Measurements from ENCODE around the gene RNLS.

RNLS gene

DNA sequence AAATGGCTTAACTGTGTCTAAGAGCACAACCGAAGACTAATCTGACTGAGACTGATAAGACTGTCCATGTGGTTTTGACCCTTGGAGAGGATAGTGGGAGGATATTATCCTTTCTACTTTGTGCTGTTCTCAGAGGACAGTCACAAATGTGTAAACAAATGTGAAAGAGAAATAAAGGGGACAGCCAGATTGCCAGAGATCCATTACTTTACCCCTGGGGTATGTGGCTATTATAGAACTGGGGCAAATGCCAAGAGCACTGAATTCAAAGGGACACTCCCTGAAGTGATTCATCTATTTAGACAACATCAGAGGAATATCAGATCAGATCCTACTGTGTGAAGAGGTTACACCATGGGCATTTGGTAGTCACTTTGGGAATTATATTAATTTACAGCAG, 154.7 kb downstream of the RNLS start:
- DNase-seq (ENCODE audit: low read depth) = no peak

- no peak for DNase-seq (ENCODE audit: low read depth)
Measured at GRCh38 chr10:88427024-88427423, 156.1 kb downstream of the RNLS start.

DNA sequence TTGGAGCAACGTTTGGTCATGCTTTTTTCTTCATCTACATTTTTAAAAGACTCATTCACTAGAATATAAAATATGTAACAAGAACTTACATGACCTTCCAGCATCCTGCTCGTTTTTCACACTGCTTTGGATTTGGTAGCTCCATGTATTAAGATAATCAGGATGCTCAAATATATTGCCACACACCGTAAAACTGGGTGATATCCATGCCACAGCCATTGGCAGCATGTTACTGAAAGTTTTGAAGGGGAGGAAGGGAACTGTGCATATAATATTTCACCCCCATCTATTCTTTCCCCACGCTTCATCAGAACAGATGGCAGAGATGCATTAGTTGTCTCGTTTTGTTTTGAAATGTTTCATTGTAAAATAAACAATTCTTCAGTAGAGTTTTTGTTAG, 158.2 kb downstream of the RNLS start:
- DNase-seq (ENCODE audit: low read depth) = no peak

DNA sequence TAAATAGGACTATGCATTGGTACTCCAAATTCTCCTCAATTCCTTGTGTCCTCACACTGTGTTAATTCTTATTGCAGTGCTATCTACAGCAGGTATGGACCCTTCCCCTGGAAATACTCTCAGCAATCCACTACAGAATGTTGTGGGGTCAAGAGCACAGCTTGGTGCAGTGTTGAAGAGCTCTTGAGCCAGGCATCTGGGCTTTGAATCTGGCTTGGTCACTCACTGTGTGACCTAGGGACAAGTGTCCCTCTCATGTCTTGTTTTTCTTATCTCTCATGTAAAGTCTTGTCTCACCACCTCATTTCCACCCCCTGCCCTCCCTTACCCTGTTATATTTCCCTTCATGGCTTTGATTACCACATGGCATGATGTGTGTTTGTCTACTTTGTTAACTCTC, 159.4 kb downstream of the RNLS start:
- no peak for DNase-seq (ENCODE audit: low read depth)

DNA sequence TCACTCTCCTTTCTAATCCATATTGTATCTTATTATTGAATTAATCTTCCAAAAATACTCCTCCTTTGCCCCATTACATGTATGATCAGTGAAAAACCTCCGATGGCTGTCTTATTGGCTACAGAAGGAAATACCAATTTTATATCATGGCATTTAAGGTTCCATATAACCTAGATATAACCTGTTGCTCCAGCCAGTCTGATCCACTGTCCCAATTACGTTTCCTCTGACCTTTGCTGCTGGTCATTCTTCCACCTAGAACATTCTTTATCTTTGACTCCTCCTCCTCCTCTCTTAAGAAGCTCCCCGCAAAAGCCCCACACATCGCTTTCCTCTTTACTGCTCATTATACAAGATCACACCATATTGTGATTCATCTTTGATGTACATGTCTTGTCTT, 161.5 kb downstream of the RNLS start:
- no peak for DNase-seq (ENCODE audit: low read depth)

DNA sequence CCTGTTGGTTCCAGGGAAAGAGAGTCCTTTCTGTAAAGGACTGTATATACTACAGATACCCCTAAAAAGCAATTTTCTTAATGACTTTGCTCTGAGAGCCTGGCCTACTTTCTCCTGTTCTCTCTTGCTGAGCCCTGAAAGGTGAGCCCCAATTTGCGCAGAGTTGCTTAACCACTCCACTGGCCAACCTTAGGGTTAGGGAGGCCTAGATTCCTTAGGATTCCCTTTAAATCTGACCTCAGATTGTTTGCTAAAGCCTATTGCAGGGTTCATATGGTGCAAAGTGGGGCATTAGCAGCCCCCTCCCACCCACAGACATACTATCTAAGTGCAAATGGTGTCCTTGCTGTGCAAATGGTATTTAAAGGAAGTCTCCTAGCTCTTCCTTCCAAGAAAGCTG, 164.2 kb downstream of the RNLS start:
- no peak for DNase-seq (ENCODE audit: low read depth)

DNA sequence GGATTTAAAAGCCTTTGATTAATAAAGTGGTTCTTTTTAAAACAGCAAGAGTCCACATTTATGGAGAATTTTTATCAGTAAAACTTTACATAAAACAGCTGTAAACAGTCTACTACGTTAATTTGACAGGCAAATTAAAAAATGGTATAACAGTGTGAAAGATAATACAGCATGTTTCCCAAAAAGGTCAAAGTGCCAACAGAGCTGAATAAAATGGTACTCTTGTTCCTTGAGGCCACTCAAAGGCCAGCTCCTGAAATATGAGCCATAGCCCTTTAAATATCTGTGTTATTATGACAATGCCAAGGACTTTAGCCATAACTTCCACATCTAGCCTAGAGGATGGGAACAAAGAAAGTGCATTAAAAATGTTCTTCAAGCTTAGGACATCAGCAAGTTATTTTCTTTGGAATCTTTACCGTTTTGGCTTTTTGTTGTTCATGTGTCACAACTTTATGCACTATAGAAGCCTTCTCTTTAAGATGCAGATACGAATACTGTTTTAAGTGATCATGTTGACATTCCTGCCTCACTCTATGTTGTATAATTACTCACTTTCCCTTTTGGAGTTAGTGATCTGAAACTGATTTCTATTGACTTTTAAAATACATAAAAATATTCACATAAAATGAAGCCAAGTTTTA, 165.6 kb downstream of the RNLS start:
- DNase-seq (ENCODE audit: low read depth) = no peak

DNA sequence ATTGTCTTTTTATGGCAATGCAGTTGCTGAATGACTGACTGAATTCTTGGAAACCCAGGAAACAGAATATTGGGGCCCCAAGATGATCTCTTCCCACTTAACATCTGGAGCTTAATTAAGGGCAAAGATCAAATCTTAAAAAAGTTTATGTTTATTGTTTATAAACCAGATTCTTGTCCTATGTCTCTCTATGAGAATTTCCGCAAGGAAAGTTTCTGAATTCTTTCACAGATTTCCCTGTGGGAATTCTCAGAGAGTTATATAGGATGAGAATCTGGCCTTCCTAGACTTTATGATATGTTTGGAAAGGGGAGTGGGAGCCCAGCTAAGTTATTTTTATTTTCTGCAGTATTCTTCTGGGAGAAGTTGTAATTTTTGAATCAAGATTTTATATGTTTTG, 166.3 kb downstream of the RNLS start:
- DNase-seq (ENCODE audit: low read depth) = no peak

DNA sequence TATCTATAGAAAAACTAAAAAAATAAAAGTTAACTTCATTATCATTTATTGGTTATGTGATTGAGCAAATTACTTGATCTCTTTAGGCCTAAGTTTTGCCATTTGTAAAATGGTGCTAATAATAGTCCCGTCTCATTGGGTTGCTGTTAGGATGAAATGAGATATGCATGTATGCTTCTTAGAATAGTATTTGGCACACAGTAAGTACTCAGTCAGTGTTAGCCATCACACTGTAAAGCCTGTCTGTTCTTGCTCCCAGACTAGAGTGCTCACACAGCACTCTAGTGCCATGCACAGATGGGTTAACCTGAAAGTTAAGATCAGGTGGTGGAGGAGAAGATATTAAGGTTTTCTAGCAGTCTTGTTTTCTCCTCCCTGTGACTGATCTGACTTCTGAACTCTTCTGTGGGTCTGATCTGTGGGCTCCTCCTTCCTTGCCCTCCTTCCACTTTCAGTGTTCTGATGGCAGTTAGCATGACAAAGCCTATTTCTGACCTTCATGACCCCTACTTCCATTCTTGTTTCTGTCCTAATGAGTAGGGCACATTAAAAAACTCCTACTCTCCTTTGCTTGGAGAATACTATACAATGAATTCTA, 167.5 kb downstream of the RNLS start:
- no peak for DNase-seq (ENCODE audit: low read depth)

DNA sequence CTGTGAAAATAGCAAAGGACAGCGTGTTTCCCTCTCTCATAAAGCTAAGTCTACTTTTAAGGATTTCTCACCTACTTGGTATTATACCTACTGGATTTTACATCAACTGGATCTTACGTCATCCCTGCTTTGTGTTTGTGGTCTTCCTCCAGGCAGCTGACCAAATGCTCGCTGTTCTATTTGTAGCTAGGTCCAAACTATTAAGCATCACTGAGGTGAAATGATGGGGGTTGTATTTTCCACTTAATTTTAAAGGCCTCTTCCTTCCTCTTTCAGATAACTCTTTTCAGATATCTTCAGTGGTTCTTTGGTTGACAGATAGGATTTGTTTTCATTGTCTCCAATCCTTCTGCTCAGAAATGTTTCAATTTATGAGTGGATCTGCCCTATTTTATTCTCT, 169.7 kb downstream of the RNLS start:
- no peak for DNase-seq (ENCODE audit: low read depth)

- DNase-seq (ENCODE audit: low read depth) = no peak
Measured at GRCh38 chr10:88411772-88412349, 171.3 kb downstream of the RNLS start.

DNA sequence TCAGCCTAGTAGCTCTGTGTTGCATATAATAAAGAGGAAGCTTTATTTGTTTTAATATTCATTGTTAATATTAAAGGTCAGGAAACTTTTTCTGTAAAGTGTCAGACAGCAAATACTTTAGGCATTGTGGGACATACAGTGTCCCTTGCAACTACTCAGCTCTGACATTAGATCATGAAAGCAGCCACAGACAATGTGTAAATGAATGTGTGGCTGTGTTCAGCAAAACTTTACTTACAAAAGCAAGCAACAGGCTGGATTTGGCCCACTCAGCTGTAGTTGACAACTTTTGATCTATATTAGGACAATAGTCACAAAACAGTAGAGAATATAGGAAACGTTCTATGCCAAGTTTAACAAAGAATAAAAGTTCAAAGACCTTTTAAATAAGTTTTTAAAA, 173.3 kb downstream of the RNLS start:
- no peak for DNase-seq (ENCODE audit: low read depth)

DNA sequence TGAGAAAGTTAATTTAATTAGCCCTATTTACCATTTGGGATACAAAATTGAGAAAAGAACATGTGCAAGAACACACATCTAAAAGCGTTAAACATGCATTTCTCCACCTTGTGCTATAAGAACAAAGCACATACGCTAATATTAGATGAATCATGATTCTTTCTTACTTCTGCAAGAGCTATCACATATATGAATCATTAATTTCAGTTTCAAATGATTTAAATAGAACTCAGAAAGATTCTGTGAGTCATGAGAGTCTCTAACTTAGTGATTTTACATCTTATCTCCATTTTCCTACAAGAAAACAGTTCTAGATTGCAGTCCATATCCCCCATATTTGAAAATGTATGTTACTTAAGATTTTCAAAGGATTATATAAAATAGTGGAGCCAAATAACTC, 173.9 kb downstream of the RNLS start:
- no peak for DNase-seq (ENCODE audit: low read depth)

DNA sequence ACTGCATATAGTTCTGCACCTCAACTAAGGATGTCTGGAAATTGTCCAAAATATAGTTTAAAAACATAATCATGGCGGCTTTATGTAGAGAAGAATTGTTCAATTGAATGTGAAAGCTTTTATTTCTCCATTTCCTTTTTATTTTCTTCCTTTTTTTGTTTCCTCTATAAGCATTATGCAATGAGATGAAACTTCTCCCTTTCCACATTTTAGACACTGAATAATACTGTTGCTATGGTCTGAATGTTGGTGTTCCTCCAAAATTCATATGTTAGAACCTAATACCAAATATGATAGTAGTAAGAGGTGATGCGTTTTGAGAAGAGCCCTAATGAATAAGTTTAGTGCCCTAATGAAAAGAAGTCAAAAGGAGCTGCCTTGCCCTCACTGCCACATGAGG, 175.0 kb downstream of the RNLS start:
- DNase-seq (ENCODE audit: low read depth) = no peak

- DNase-seq (ENCODE audit: low read depth) = no peak
Measured at GRCh38 chr10:88404133-88404532, 179.0 kb downstream of the RNLS start.

DNA sequence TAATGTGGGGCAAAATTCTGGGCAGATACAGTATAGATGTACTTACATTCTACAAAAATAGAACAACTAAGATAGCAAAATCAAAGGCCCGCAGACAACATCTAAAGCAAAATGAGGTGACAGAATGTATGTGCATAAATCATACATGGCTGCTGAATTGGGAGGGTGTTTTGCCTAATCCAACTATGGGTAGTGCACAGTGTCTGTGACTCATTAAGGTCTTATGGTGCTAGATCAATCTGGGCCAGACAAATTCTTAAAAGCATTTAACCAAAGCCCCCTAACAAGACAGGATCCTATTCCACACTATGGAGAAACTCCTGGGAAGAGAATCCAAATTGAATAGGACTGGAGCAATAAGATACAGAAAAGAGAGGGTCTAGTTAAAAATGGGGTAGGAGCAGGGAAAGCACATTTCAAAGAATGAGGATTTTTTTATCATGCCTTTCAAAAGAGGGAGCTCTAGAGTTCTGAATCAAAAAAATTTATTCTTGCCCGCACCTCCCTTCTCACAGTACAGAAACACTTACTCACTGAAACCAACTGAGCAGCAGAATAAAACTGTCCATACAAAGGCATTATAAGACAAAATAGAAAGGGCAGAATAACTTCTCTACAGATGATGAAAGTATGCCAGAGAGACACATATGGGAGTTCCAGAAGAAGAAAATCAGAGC, 181.3 kb downstream of the RNLS start:
- no peak for DNase-seq (ENCODE audit: low read depth)

GRCh38 chr10:88399240-88399639, 183.9 kb downstream of the RNLS start:
- no peak for DNase-seq (ENCODE audit: low read depth)

DNA sequence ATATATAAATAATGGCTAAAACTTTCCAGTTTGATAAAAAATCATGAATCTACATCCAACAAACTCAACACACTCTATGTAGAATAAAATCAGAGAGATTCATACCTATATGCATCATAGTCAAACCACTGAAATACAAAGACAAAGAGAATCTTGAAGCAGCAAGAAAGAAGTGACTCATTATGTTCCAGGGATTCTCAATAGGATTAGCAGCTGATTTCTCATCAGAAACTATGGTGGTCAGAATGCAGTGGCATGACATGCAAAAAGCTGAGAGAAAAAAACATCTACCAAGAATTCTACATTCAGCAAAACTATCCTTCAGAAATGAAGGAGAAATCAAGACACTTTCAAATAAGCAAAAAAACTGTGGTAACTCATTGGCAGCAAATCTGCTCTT, 187.4 kb downstream of the RNLS start:
- no peak for DNase-seq (ENCODE audit: low read depth)

- DNase-seq (ENCODE audit: low read depth) = no peak
Measured at GRCh38 chr10:88392222-88392621, 190.9 kb downstream of the RNLS start.

- no peak for DNase-seq (ENCODE audit: low read depth)
Measured at GRCh38 chr10:88390041-88390440, 193.1 kb downstream of the RNLS start.

DNA sequence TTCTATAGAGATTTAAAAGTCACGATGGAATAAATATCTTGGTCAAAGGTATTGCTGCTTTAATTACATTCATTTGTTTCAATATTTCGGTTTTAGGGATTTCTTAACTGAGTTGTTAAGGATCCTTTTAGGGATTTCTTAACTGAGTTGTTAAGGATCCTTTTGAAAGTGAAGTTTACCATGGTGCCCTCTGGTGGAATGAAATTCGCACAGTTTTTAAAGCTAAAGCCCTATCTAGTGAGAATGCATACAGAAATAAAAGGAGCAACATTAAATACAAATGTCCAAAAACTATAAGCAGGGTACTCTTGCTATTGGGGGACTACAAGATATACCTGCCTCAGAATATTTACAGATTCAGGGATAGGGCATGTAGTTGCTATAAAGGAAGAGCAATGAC, 193.7 kb downstream of the RNLS start:
- no peak for DNase-seq (ENCODE audit: low read depth)

DNA sequence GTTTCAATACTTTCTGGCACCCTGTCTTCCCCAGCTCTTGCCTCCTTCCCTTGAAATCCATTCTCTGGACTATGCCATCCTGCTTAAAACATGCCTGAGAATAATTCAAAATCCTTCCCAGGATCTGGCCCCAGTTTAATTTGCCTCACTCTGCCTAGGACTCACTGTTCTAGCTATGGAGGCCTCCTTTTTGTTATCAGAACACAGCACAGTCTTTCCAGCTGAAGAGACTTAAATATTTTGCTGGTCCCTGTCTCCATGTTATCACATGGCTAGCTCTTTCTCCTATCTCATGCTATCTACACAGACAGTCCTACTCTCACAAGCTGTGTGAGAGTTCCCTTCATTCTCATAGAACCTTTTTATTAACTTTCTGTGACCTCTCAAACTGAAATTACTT, 194.8 kb downstream of the RNLS start:
- no peak for DNase-seq (ENCODE audit: low read depth)
